Measurements from ENCODE around the gene RNASE2.

DNA sequence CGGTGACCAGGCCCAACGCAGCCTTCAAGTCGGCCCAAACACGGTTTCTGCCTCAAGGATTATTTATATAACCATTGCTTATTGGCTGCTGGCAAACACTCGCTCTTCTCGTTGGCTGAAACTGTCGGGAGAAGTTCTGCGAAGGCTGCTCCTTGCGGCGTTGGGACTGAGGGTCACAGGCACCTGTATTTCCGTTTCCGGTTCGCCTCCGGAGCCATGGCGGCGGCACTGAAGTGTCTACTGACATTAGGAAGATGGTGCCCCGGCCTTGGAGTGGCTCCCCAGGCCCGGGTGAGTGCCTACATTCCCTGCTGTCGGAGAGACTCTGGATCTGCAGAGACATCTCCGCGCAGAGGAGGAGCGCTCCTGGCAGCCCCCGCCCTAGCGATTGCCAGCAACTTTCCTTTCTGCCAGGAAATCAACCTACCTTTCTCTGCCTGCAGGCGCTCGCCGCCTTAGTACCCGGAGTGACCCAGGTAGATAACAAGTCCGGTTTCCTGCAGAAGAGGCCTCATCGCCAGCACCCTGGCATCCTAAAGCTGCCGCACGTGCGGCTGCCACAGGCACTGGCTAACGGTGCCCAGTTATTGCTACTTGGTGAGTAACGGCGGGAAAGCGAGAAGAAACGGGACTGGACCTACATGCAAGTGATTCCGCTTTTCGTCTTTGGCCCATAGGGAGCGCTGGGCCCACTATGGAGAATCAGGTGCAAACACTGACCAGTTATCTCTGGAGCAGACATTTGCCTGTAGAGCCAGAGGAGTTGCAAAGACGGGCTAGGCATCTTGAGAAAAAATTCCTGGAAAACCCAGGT lies 34.7 kb downstream of the RNASE2 start, which contains the start of gene METTL17:
- peak; percentile 75 for TF ChIP-seq CTCF (IDR thresholded peaks at IDR 0.05)
- no peak for TF ChIP-seq ZFX (IDR thresholded peaks at IDR 0.05; ENCODE audit: borderline replicate concordance)

Measured in 22Rv1 (cell line).